AG04449 (cell line): ENCODE data around the gene PHACTR2.

Experiments used
- CTCF ChIA-PET: fragments of 350-600 bp; formaldehyde crosslinking; extraction: SDS; loops from one replicate; lab custom pipeline; 2021; ENCODE audit warnings: antibody characterized with exemption; lab: Yijun Ruan, JAX
- POLR2A ChIA-PET: fragments of 400-600, 350-600 bp; formaldehyde crosslinking; extraction: SDS; loops from one replicate; lab custom pipeline; 2020; ENCODE audit warnings: antibody characterized with exemption, inconsistent platforms; lab: Yijun Ruan, JAX
- DNase-seq: peaks from one replicate; pipeline ENCODE4 v3.0.0-alpha.2; 2010; ENCODE audit warnings: low read depth, low spot score
- H3K4me3 ChIP-seq: 2 replicates; pipeline ENCODE4 v1.5.1; 2011; ENCODE audit warnings: low read depth, mild to moderate bottlenecking, control low read depth, low read length
- CTCF ChIP-seq: IDR thresholded peaks from one replicate; pipeline ENCODE4 v1.5.1; 2011; ENCODE audit warnings: mild to moderate bottlenecking, moderate library complexity, low read length, control low read depth, inconsistent platforms; ENCODE audit not compliant: insufficient read depth; ENCODE audit errors: missing control alignments

Gene PHACTR2

GRCh38 chr6:143810745-143811144 lies 133.0 kb downstream of the PHACTR2 start:
- H3K4me3 ChIP-seq, result no peak overlapping the region
- DNase-seq, result no peak
- ChIA-PET POLR2A (no interaction called here), CTCF (no interaction called here)
- no peak for TF ChIP-seq CTCF

DNA sequence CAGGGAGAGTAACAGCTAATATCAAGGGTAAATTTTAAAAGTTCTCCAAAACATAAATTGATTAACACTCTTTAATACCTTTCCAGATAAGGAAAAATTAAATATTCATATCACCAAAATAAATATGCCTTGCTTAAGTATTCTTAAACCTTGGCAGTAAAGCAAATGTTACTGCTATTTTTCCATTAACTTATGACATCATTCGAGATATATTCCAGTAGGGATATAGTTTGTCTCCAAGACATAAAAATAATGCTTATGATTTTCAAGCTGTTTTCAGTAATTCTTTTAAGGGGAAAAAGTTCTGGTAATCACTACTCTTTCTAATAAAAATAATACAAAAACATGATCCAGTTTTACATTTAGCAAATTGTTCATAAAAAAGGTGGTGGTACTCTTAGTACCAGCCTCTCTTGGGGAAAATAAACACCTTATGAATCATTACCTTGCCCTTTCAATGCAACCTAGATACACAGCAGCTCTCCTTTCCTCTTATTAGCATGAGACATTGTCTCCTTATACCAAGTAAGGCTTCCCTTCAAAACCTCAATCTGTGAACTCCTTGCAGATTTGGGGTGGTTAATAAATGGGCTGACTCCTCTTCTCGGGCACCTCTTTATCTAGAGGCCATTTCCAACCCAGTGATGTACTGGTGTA lies 133.9 kb downstream of the PHACTR2 start:
- DNase-seq, result no peak
- H3K4me3 ChIP-seq, result no peak overlapping the region
- ChIA-PET CTCF (interaction anchor here (0.8 kb wide), 1 partner anchor 12 kb away, joined by 3 read pairs; no protein-coding TSS in a partner anchor), POLR2A (no interaction called here)
- no peak for TF ChIP-seq CTCF

DNA sequence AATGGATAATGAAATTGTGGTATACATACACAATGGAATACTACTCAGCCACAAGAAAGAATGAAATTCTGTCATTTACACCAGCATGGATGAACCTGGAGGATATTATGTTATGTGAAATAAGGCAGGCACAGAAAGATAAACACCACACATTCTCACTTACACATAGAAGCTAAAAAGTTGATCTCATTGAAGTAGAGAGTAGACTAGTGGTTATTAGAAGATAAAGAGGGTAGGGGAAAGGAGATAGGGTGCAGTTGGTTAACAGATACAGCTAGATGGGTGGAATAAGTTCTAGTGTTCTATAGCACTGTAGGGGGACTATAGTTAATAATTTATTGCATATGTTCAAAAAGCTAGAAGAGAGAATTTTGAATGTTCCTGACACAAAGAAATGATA lies 139.9 kb downstream of the PHACTR2 start:
- no peak for DNase-seq
- ChIA-PET CTCF (no interaction called here), POLR2A (no interaction called here)
- no peak for TF ChIP-seq CTCF
- no peak overlapping the region for H3K4me3 ChIP-seq

DNA sequence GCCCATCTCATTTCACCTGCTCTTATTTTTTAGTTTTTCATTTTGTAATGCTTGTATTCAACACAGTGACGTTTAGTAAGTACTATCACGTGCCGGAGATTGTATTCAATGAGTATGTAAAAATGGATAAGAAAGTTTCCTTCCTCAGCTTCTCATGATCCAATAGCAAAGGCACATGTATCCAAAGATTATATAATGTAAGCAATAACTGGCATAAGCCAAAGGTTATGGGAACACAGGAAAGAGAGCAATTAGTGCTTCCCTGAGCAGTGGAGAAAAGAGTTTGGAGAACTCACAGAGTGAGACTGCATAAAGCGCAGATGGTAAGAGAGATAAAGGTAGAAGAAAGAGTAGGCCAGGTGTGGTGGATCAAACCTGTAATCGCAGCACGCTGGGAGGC lies 143.6 kb downstream of the PHACTR2 start:
- ChIA-PET CTCF (interaction anchor here (0.9 kb wide), 1 partner anchor 15 kb away, joined by 3 read pairs; no protein-coding TSS in a partner anchor), POLR2A (no interaction called here)
- H3K4me3 ChIP-seq, result no peak overlapping the region
- no peak for TF ChIP-seq CTCF
- no peak for DNase-seq

- no peak for DNase-seq
- POLR2A ChIA-PET, result no interaction called here
- TF ChIP-seq CTCF, result no peak
- H3K4me3 ChIP-seq, result no peak overlapping the region
- CTCF ChIA-PET, result interaction anchor here (1.0 kb wide), 3 partner anchors 11 to 248 kb away, joined by 3 to 4 read pairs (median 3); no protein-coding TSS in a partner anchor
Observed at GRCh38 chr6:143822584-143823024, 144.8 kb downstream of the PHACTR2 start.

- ChIA-PET CTCF (interaction anchor here (1.0 kb wide), 3 partner anchors 12 to 249 kb away, joined by 3 to 4 read pairs (median 3); no protein-coding TSS in a partner anchor), POLR2A (no interaction called here)
- no peak for TF ChIP-seq CTCF
- DNase-seq, result no peak
- H3K4me3 ChIP-seq, result no peak overlapping the region
Observed at GRCh38 chr6:143823548-143823947, 145.8 kb downstream of the PHACTR2 start.
